Mammary microvascular endothelial cell (primary cell): Measurements from ENCODE around the gene TMSB4X. TPM values are rescaled to one million over a fixed set of nuclear protein-coding genes. Genes with fewer than 3 reads are reported as not detected.

Experiments
- total RNA-seq: library from RNA; depleted of rRNA; stranded (reverse); fragments of >200 nt; gene quantifications from 2 replicates; pipeline ENCODE4 v1.2.3, GENCODE V29; 2015

The TMSB4X gene
- total RNA-seq, result 6,665 and 7,293 TPM in 2 replicates

DNA sequence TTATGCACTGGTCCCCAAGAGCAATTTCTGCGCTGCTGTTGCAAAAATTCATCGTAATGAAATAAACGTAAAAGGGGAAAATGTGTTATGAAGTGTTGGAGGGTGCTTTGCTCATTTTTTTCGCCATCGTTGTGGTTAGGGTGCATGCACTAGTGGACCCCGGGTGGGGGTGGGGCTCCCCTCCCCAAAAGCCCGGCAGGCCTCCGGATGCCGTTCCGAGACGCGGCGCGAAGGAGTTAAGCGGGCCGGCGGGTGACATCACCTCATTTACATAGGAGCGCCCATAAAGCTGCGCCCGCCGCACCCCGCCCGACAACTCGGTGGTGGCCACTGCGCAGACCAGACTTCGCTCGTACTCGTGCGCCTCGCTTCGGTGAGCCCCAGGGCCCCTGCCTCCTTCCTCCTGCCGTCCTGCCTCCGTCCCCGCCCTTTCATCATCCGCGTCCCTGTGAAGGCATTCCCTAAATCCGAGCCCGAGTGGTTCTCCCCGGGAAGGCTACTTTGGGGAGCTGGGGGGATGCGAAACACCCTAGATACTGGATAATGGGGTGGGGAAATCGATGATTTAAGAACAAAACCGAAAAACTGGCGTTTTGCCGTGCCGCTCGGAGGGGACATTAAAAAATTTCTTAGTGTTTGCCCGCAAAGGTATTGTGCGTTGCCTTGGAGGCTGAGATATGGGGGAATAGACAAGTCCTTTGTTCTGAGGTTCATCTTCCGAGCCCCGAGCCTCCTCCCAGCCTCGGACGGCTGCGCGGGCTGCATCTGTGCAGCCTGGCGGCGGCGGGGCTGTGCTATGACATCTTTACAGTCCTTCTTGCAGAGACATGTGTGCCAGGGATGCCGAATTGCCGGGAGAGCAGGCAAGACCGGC is at the start of gene TMSB4X:
Gene TMSB4X (plus strand): TSS at position 315 of the 874 bp plus-strand sequence.

Other genes with a start within 250 kb of the TMSB4X start
- 26.4 and 32.3 TPM in 2 replicates for gene PRPS2, start 183.7 kb upstream of the TMSB4X start, total RNA-seq
- not detected in 2 replicates for gene TLR7, start 108.0 kb upstream of the TMSB4X start, total RNA-seq
- gene TLR8, start 68.5 kb upstream of the TMSB4X start, total RNA-seq, result not detected in 2 replicates
- gene FAM9C, start 69.5 kb downstream of the TMSB4X start, total RNA-seq, result not detected in 2 replicates